ENCODE data around the gene PPFIA4.

DNA sequence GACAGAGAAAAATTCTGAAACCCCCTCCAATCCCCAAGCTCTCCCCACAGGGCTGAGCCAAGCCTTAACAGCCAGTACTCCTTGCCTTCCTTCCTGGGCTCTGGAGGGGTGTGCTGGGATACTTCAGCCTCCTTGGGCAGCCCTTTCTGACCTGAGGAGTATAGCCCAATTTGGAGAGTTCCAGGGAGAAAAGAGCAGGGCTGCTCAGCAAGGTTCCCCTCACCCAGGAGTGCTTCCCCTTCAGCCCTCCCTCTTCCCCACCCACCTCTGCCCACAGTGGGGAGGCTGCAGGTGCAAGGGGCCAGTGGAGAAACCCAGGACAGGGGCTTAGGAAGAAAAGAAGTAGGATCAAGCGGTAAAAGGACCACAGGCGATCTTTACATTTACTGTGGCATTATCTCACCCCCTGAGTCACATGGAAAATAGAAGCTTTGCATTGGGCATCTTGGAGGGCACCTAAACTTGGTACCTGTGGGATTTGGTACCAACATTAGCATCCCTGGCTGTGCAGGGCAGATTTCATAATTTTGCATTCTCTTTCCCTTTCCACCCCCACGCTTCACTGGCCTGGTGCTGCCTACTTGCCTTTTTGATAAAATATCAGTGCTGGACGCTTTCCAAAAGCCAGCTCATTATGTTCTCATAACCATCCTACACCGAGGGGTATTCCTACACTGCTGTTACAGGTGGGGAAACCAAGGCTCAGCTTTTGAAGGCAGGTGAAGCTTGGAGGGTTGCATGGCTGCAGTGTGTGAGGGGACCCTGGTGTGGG is 98.4 kb downstream of the PPFIA4 start:
- no peak for TF ChIP-seq CTCF (IDR thresholded peaks at IDR 0.05)
- TF ChIP-seq ZFX (IDR thresholded peaks at IDR 0.05; ENCODE audit: borderline replicate concordance) = no peak

Measured in 22Rv1 (cell line).